ENCODE data around the gene ATP9A.

GRCh38 chr20:51792960-51793359 is 24.8 kb upstream of the ATP9A start:
- TF ChIP-seq EP300 (IDR thresholded peaks at IDR 0.05) (no peak), POLR2A (IDR thresholded peaks at IDR 0.05) (no peak)
